GM19351 (cell line): ENCODE measurements around the gene SOX3.

ENCODE experiments used
- ATAC-seq: cut with Tn5 transposase; IDR thresholded peaks from one replicate; pipeline ENCODE4 v1.9.1; 2021; ENCODE audit warnings: mild to moderate bottlenecking, moderate library complexity; ENCODE audit not compliant: unreplicated experiment

The SOX3 gene

DNA sequence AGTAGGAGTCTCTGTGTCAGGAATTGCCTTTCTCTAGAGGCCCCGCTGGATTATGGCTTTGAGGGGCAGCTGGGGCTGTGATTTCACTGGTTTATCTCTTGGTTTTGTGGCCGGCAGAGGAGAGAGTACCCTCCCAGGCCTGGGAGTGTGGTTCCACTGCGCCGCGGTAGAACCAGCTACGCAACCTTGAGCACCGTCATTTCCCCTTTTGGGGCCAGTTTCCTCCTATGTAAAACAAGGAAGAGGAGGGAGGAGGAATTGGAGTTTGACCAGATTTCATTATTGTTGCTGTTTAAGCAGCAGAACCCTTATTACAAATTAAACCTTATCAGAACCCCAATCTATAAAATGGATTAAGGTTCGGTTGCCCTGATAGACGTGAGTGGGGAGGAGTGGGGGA, 4.4 kb downstream of the SOX3 start:
- ATAC-seq, result no peak

DNA sequence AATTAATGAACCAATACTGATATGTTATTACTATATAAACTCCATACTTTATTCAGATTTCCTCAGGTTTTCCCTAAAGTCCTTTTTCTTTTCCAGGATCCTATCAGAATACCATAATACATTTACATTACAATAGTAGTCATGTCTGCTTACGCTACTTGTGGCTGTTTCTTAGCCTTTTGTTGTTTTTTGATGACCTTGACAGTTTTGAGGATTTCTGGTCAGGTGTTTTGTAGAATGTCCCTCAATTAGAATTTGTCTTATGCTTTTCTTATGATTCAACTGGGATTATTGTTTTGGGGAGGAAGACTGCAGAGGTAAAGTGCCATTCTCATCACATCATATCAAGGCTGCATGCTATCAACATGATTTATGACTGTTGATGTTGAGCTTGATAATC, 9.1 kb downstream of the SOX3 start:
- no peak for ATAC-seq

DNA sequence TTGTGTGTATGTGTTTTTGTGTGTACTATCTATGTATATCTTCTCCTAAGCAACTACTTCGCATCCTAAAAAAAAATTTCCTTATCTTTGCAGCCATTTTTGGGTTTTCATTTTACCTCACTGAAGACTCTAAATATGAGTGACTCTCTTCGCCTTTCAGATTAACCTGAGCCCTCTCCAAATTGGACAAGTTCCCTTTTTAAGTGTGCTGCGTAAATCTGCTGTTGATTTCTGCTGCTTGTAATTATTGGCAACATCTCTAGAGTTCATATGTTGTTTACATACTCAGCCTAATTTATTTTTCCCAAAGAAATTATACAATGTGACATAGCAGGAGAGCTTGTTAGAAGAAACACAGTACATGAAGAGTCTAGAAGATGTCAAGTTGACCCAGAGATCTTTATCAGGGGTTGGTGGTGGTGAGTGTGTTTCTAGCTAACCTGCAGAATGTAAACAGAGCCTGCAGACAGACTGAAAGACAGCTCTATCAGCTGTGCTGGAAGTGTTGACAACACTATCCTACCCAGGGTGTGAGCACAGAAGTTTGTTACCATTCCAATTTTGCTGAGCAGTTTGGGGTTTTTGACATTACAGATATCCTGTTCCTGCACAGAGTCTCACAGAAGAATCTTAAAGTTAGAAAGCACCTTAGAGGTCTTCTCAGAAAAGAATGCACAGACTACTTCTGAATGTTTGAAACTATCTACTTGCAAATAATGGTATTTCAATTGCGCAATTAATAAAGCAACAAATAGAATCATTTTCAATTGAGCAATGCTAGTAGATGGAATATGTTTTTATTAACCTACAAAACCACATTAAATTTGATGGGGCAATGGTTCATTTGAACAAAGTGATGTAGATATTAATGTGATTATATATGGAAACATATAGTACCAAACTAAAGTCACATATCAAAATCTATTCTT, 12.5 kb downstream of the SOX3 start:
- ATAC-seq, result no peak

DNA sequence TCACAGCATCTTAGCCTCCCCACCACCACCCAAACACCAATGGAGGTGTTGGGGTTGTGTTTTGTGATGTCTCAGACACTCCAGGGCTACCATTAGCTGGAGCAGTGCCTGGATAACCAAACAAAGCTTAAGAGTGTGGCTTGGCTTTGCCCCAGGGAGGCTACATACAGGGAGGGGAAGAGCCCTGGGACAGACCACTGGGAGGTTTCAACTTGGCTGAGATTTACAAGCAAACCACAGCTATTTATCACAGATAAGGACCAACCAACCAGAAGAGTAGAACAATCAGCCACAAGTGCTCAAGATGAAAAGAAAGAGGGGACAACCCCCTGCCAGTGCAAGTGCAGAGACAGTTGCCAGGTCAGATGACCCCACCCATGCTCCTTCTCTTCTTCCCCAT, 24.1 kb downstream of the SOX3 start:
- no peak for ATAC-seq

DNA sequence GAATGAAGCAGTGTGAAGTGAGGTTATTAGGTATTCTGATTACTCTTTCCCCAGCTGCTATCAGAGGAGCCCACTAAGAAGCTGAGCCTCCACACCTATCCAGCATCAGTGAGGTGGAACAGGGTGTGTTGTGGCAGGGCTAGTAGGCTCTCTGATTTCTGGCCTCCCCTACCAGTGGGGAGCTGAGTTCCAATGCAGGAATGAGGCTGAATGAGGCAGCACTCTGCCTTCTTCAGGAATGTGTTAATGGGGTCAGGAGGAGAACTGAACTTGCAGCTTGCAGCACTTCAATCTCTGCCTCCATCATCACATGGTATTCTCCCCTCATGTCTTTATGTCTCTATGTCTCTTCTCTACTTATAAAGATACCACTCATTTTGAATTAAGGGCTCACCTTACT, 26.9 kb downstream of the SOX3 start:
- ATAC-seq, result no peak

DNA sequence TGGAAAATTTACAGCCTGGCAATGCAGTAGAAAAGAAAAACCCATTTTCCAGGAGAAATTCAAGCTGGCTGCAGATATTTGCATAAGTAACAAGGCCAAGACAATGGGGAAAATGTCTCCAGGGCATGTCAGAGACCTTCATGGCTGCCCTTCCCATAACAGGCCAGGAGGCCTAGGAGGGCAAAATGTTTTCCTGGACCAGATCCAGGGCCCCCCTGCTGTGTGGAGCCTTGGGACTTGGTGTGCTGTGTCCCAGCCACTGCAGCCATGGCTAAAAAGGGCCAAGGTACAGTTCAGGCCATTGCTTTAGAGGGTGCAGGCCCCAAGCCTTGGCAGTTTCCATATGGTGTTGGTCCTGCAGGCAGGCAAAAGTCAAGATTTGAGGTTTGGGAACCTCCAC, 29.8 kb downstream of the SOX3 start:
- ATAC-seq, result no peak

DNA sequence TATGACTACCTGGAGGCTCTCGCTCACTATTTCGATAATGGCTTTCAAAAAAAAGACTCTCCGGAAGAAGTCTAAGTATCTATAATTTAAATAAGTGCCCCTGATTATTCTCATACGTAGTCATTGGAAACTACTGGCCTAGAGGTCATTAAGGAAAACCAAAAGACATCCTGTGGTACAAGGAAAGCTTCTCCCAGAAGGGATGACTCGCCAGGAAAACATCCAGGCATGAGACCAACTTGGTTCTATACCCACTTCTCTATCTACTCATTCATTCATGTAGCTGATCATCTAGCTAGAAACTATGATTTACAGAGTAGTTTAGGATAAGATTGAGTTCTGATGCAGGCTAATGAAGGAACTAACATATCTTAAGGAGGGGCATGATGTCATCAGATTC, 37.7 kb downstream of the SOX3 start:
- no peak for ATAC-seq
